ENCODE results near the gene NBL1.

The NBL1 gene

DNA sequence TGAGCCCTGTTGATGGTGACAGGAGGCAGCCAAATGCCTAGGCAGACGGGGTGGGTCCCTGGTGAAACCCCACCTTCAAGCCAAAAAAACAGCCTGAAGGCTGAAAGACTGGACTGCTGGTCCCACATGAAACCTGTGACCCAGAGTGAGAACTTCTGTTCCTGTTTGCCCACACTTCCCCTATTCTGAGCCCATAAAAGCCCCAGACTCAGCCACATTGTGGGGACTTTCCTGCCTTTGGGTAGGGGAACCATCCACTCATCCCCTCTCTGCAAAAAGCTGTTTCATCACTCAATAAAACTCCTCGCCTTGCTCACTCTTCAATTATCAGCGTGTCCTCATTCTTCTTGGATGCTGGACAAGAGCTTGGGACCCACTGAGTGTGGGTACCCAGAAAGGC, 45.7 kb downstream of the NBL1 start:
- H4K8ac ChIP-seq (ENCODE audit: low read depth, low read length) = no peak overlapping the region
- no peaks in the 10 kb centered on the region for H3K79me2 ChIP-seq (ENCODE audit: control insufficient read depth, insufficient read depth, low read length)
- no peak overlapping the region for H3K18ac ChIP-seq (ENCODE audit: low read length)
- WGBS (ENCODE audit: extremely low coverage, insufficient coverage, low lambda C conversion rate) = no CpG with 5 or more reads among the region's 3 CpGs
- H2BK120ac ChIP-seq (ENCODE audit: low read depth, low read length) = no peak overlapping the region
- no peak overlapping the region for H3K23ac ChIP-seq (ENCODE audit: low read length)
- no peak overlapping the region for H3K4ac ChIP-seq (ENCODE audit: low read depth, low read length)
- no peak overlapping the region for H3K9ac ChIP-seq (ENCODE audit: low read length)
- H3K27ac ChIP-seq (ENCODE audit: low read depth, low read length) = no peak overlapping the region
- no peak overlapping the region for H2BK5ac ChIP-seq (ENCODE audit: low read length)
- H2BK15ac ChIP-seq (replicated peaks; ENCODE audit: low read depth) = no peak overlapping the region
- no peaks in the 10 kb centered on the region for H3K36me3 ChIP-seq (ENCODE audit: control insufficient read depth, insufficient read depth, low read length)
- H3K27me3 ChIP-seq (ENCODE audit: insufficient read depth, low read length, poor library complexity) = no peaks in the 10 kb centered on the region
- no peak overlapping the region for H4K5ac ChIP-seq (ENCODE audit: low read length)
- H3K4me1 ChIP-seq (ENCODE audit: control insufficient read depth, low read depth, low read length) = no peaks in the 10 kb centered on the region
- H3K79me1 ChIP-seq (ENCODE audit: low read length) = no peaks in the 10 kb centered on the region
- no peak overlapping the region for H3K56ac ChIP-seq (ENCODE audit: low read length)
- H2AK5ac ChIP-seq (ENCODE audit: low read length) = no peak overlapping the region
- DNase-seq = no peak
- no peak overlapping the region for H3K4me3 ChIP-seq (ENCODE audit: low read length)
- no peak overlapping the region for H3K4me2 ChIP-seq (ENCODE audit: low read length)

- no peak overlapping the region for H3K56ac ChIP-seq (ENCODE audit: low read length)
Observed at GRCh38 chr1:19690342-19690741, 46.2 kb downstream of the NBL1 start.

DNA sequence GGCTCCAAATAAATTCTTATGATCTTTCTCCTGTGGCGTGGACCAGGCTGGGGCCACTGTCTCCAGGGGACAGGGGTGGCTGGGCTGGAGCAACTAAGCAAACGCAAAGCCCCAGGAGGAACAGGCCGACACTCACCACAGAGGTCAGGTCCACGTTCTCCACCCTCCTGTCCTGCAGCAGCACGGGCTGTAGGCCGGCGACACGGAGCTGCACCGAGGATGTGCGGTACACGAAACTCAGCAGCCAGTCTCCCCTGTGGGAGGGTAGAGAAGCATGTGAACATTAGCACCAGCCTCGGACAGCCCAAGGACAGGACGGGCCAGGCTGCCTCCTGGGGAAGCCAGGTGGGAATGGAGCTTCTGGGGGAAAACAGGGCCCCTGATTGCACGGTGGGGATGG, 50.2 kb downstream of the NBL1 start:
- H3K4me2 ChIP-seq (ENCODE audit: low read length) = no peak overlapping the region
- H2BK5ac ChIP-seq (ENCODE audit: low read length) = no peak overlapping the region
- WGBS (ENCODE audit: extremely low coverage, insufficient coverage, low lambda C conversion rate) = no CpG with 5 or more reads among the region's 14 CpGs
- H4K5ac ChIP-seq (ENCODE audit: low read length) = no peak overlapping the region
- no peak overlapping the region for H2AK5ac ChIP-seq (ENCODE audit: low read length)
- H3K9ac ChIP-seq (ENCODE audit: low read length) = no peak overlapping the region
- H3K27ac ChIP-seq (ENCODE audit: low read depth, low read length) = no peak overlapping the region
- no peaks in the 10 kb centered on the region for H3K27me3 ChIP-seq (ENCODE audit: insufficient read depth, low read length, poor library complexity)
- no peak overlapping the region for H2BK15ac ChIP-seq (replicated peaks; ENCODE audit: low read depth)
- no peaks in the 10 kb centered on the region for H3K4me1 ChIP-seq (ENCODE audit: control insufficient read depth, low read depth, low read length)
- H3K56ac ChIP-seq (ENCODE audit: low read length) = no peak overlapping the region
- H3K18ac ChIP-seq (ENCODE audit: low read length) = no peak overlapping the region
- H3K79me1 ChIP-seq (ENCODE audit: low read length) = no peaks in the 10 kb centered on the region
- no peak overlapping the region for H3K23ac ChIP-seq (ENCODE audit: low read length)
- H3K4ac ChIP-seq (ENCODE audit: low read depth, low read length) = no peak overlapping the region
- H3K79me2 ChIP-seq (ENCODE audit: control insufficient read depth, insufficient read depth, low read length) = no peaks in the 10 kb centered on the region
- DNase-seq = no peak
- no peaks in the 10 kb centered on the region for H3K36me3 ChIP-seq (ENCODE audit: control insufficient read depth, insufficient read depth, low read length)
- H3K4me3 ChIP-seq (ENCODE audit: low read length) = no peak overlapping the region
- H4K8ac ChIP-seq (ENCODE audit: low read depth, low read length) = no peak overlapping the region
- H2BK120ac ChIP-seq (ENCODE audit: low read depth, low read length) = no peak overlapping the region

More at GRCh38 chr1:19690342-19690741, 46.2 kb downstream of the NBL1 start:
- Histone ChIP-seq H3K4me2 (ENCODE audit: low read length) (no peak overlapping the region), H3K4me1 (ENCODE audit: control insufficient read depth, low read depth, low read length) (no peaks in the 10 kb centered on the region), H4K8ac (ENCODE audit: low read depth, low read length) (no peak overlapping the region), H2AK5ac (ENCODE audit: low read length) (no peak overlapping the region), H3K27me3 (ENCODE audit: insufficient read depth, low read length, poor library complexity) (no peaks in the 10 kb centered on the region), H3K79me1 (ENCODE audit: low read length) (no peaks in the 10 kb centered on the region), H2BK15ac (replicated peaks; ENCODE audit: low read depth) (no peak overlapping the region), H3K9ac (ENCODE audit: low read length) (no peak overlapping the region), H3K23ac (ENCODE audit: low read length) (no peak overlapping the region), H3K18ac (ENCODE audit: low read length) (no peak overlapping the region), H3K4ac (ENCODE audit: low read depth, low read length) (no peak overlapping the region), H2BK120ac (ENCODE audit: low read depth, low read length) (no peak overlapping the region), H3K79me2 (ENCODE audit: control insufficient read depth, insufficient read depth, low read length) (no peaks in the 10 kb centered on the region), H3K36me3 (ENCODE audit: control insufficient read depth, insufficient read depth, low read length) (no peaks in the 10 kb centered on the region), H4K5ac (ENCODE audit: low read length) (no peak overlapping the region), H3K27ac (ENCODE audit: low read depth, low read length) (no peak overlapping the region), H3K4me3 (ENCODE audit: low read length) (no peak overlapping the region), H2BK5ac (ENCODE audit: low read length) (no peak overlapping the region)
- no CpG with 5 or more reads among the region's 7 CpGs for WGBS (ENCODE audit: extremely low coverage, insufficient coverage, low lambda C conversion rate)
- DNase-seq = no peak

DNA sequence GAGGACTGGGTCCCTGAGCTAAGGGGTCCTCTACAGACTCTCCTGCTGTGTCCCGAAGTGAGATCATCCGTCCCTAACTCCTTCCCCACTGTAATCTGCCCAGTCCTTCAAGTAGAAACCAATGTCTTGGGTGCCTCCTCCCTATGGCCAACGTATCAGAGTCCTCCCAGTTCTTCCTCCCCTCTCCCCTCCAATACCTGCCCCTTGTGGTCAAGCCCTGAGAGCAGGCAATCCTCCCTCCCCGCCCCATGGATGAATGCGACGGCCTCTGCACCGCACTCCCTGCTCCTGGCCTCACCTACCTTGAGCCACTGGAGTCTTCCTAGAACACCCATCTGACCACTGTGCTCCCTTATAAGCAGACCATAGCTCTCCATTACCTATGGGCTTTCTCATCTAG, 51.7 kb downstream of the NBL1 start:
- Histone ChIP-seq H3K36me3 (ENCODE audit: control insufficient read depth, insufficient read depth, low read length) (no peaks in the 10 kb centered on the region), H2AK5ac (ENCODE audit: low read length) (no peak overlapping the region), H2BK120ac (ENCODE audit: low read depth, low read length) (no peak overlapping the region), H3K23ac (ENCODE audit: low read length) (no peak overlapping the region), H3K79me1 (ENCODE audit: low read length) (no peaks in the 10 kb centered on the region), H3K4ac (ENCODE audit: low read depth, low read length) (no peak overlapping the region), H3K27me3 (ENCODE audit: insufficient read depth, low read length, poor library complexity) (no peaks in the 10 kb centered on the region), H4K5ac (ENCODE audit: low read length) (no peak overlapping the region), H3K4me3 (ENCODE audit: low read length) (no peak overlapping the region), H3K4me2 (ENCODE audit: low read length) (no peak overlapping the region), H3K18ac (ENCODE audit: low read length) (no peak overlapping the region), H2BK5ac (ENCODE audit: low read length) (no peak overlapping the region), H3K9ac (ENCODE audit: low read length) (no peak overlapping the region), H3K56ac (ENCODE audit: low read length) (no peak overlapping the region), H3K79me2 (ENCODE audit: control insufficient read depth, insufficient read depth, low read length) (no peaks in the 10 kb centered on the region), H3K4me1 (ENCODE audit: control insufficient read depth, low read depth, low read length) (no peaks in the 10 kb centered on the region), H2BK15ac (replicated peaks; ENCODE audit: low read depth) (no peak overlapping the region), H3K27ac (ENCODE audit: low read depth, low read length) (no peak overlapping the region), H4K8ac (ENCODE audit: low read depth, low read length) (no peak overlapping the region)
- no peak for DNase-seq
- no CpG with 5 or more reads among the region's 7 CpGs for WGBS (ENCODE audit: extremely low coverage, insufficient coverage, low lambda C conversion rate)

DNA sequence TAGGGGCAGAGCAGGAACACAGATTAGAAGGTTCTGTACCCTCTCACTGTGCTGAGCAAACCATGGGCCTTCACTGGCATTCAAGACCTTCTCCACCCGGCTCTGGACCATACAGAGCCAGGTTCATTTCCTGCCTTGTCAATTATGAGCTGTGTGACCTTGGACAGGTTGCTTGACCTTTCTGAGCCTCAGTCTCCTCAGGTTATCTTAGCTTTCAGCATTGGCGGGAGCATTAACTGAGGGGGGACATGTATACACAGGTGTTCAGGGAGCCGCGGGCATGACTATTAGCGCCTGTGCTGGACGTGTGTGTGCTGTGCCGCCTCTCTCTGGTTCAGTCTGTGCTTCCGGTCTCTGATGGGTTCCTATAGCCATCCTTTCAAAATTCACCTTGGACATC, 52.7 kb downstream of the NBL1 start:
- whole genome bisulfite sequencing (ENCODE audit: extremely low coverage, insufficient coverage, low lambda C conversion rate) = no CpG with 5 or more reads among the region's 8 CpGs
- Histone ChIP-seq H2BK120ac (ENCODE audit: low read depth, low read length) (no peak overlapping the region), H3K18ac (ENCODE audit: low read length) (no peak overlapping the region)

DNA sequence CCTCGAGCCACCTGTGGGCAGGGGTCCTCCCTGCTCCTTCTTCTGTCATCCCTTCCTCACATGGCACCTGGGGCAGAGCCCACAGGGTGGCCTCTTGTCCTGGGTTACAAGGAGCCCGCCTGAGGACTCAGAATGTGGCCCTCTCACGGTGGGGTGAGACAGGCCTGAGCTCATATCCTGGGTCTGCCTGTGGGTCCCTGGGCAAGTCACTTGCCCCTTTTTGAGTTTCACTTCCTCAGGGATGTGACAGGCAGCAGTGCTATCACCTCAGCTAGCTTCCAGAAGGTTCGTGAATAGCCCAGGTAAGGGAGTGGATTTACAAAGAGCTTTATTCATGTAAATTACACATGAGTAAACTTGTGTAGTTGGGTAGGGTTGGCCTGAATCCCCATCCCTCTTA, 54.1 kb downstream of the NBL1 start:
- Histone ChIP-seq H2BK5ac (ENCODE audit: low read length) (no peak overlapping the region), H3K23ac (ENCODE audit: low read length) (no peak overlapping the region), H2BK120ac (ENCODE audit: low read depth, low read length) (no peak overlapping the region), H3K4me2 (ENCODE audit: low read length) (no peak overlapping the region), H3K4me1 (ENCODE audit: control insufficient read depth, low read depth, low read length) (no peaks in the 10 kb centered on the region), H2BK15ac (replicated peaks; ENCODE audit: low read depth) (no peak overlapping the region), H3K36me3 (ENCODE audit: control insufficient read depth, insufficient read depth, low read length) (no peaks in the 10 kb centered on the region), H3K79me1 (ENCODE audit: low read length) (no peaks in the 10 kb centered on the region), H3K79me2 (ENCODE audit: control insufficient read depth, insufficient read depth, low read length) (no peaks in the 10 kb centered on the region), H3K18ac (ENCODE audit: low read length) (no peak overlapping the region), H3K27ac (ENCODE audit: low read depth, low read length) (no peak overlapping the region), H3K56ac (ENCODE audit: low read length) (no peak overlapping the region), H3K4me3 (ENCODE audit: low read length) (no peak overlapping the region), H4K8ac (ENCODE audit: low read depth, low read length) (no peak overlapping the region), H3K4ac (ENCODE audit: low read depth, low read length) (no peak overlapping the region), H3K27me3 (ENCODE audit: insufficient read depth, low read length, poor library complexity) (no peaks in the 10 kb centered on the region), H3K9ac (ENCODE audit: low read length) (no peak overlapping the region), H4K5ac (ENCODE audit: low read length) (no peak overlapping the region), H2AK5ac (ENCODE audit: low read length) (no peak overlapping the region)
- WGBS (ENCODE audit: extremely low coverage, insufficient coverage, low lambda C conversion rate) = no CpG with 5 or more reads among the region's 4 CpGs
- DNase-seq = no peak

More for the DNA sequence above, 52.7 kb downstream of the NBL1 start:
- Histone ChIP-seq H3K36me3 (ENCODE audit: control insufficient read depth, insufficient read depth, low read length) (no peaks in the 10 kb centered on the region), H3K56ac (ENCODE audit: low read length) (no peak overlapping the region), H3K4me3 (ENCODE audit: low read length) (no peak overlapping the region), H3K4ac (ENCODE audit: low read depth, low read length) (no peak overlapping the region), H3K79me1 (ENCODE audit: low read length) (no peaks in the 10 kb centered on the region), H3K27me3 (ENCODE audit: insufficient read depth, low read length, poor library complexity) (no peaks in the 10 kb centered on the region), H3K4me2 (ENCODE audit: low read length) (no peak overlapping the region), H3K23ac (ENCODE audit: low read length) (no peak overlapping the region), H3K79me2 (ENCODE audit: control insufficient read depth, insufficient read depth, low read length) (no peaks in the 10 kb centered on the region), H3K9ac (ENCODE audit: low read length) (no peak overlapping the region), H3K27ac (ENCODE audit: low read depth, low read length) (no peak overlapping the region), H2BK5ac (ENCODE audit: low read length) (no peak overlapping the region), H4K5ac (ENCODE audit: low read length) (no peak overlapping the region), H2AK5ac (ENCODE audit: low read length) (no peak overlapping the region), H2BK15ac (replicated peaks; ENCODE audit: low read depth) (no peak overlapping the region), H4K8ac (ENCODE audit: low read depth, low read length) (no peak overlapping the region), H3K4me1 (ENCODE audit: control insufficient read depth, low read depth, low read length) (no peaks in the 10 kb centered on the region)
- no peak for DNase-seq
